NOMO-1 treated with DMSO at 0.1 percent for 48 hours (cell line): ENCODE measurements around the gene CROCC.
A peak's percentile ranks its signal among the peaks of the same experiment; 100 is the strongest.
"Not testable (repeated sequence)": the region's sequence is repeated elsewhere in the genome, so short reads cannot be mapped to it uniquely, and the experiment has no call there.

Experiments
- DNase-seq: peaks from one replicate; lab custom pipeline; 2025; ENCODE audit not compliant: unreplicated experiment; lab: John Stamatoyannopoulos, UW

CROCC gene

GRCh38 chr1:16921391-16922185, at the start of gene CROCC:
Gene CROCC (plus strand): TSS chr1:16921931. CDS start chr1:16922019, 88 bp downstream.
- DNase-seq = no peak

- not testable (repeated sequence) for DNase-seq
Observed at GRCh38 chr1:16872152-16873075, 49.3 kb upstream of the CROCC start.

- DNase-seq = not testable (repeated sequence)
Observed at GRCh38 chr1:16873076-16873879, 48.5 kb upstream of the CROCC start.

GRCh38 chr1:16874968-16875765, 46.6 kb upstream of the CROCC start:
- not testable (repeated sequence) for DNase-seq

- not testable (repeated sequence) for DNase-seq
Observed at GRCh38 chr1:16881742-16882141, 40.0 kb upstream of the CROCC start.

- DNase-seq = no peak
Observed at GRCh38 chr1:16882986-16883385, 38.7 kb upstream of the CROCC start.

GRCh38 chr1:16884487-16884886, 37.2 kb upstream of the CROCC start:
- DNase-seq = not testable (repeated sequence)

GRCh38 chr1:16886860-16887605, 34.7 kb upstream of the CROCC start:
- no peak for DNase-seq

GRCh38 chr1:16888860-16889816, 32.6 kb upstream of the CROCC start:
- DNase-seq = peak; percentile 59

- not testable (repeated sequence) for DNase-seq
Observed at GRCh38 chr1:16890539-16891021, 31.2 kb upstream of the CROCC start.

- DNase-seq = not testable (repeated sequence)
Observed at GRCh38 chr1:16891057-16891456, 30.7 kb upstream of the CROCC start.

- DNase-seq = not testable (repeated sequence)
Observed at GRCh38 chr1:16892978-16893525, 28.7 kb upstream of the CROCC start.

- not testable (repeated sequence) for DNase-seq
Observed at GRCh38 chr1:16893796-16894195, 27.9 kb upstream of the CROCC start.

- DNase-seq = not testable (repeated sequence)
Observed at GRCh38 chr1:16894338-16894737, 27.4 kb upstream of the CROCC start.

- not testable (repeated sequence) for DNase-seq
Observed at GRCh38 chr1:16895233-16895597, 26.5 kb upstream of the CROCC start.

GRCh38 chr1:16895598-16896315, 26.0 kb upstream of the CROCC start, which contains the start of gene RNU1-2:
Gene RNU1-2 (plus strand): TSS chr1:16895980.
- peak; percentile 99 for DNase-seq
